Spleen (tissue), 11 donors: Measurements from ENCODE around the gene HIPK2. TPM values are rescaled to one million over a fixed set of nuclear protein-coding genes. Genes with fewer than 3 reads are reported as not detected.
A peak's percentile ranks its signal among the peaks of the same experiment; 100 is the strongest.

Experiments
- DNase-seq: peaks from one replicate; pipeline ENCODE4 v3.0.0-alpha.2; 2020
- H3K27ac ChIP-seq, 8 donors: fragments of 200-600 bp; sonication (generic) in 7 of 8; 1 replicate in 4 of 8; 2 replicates in 4 of 8; pipeline versions ENCODE4 v1.5.0 to v1.8.0; 2016 to 2021; ENCODE audit warnings: inconsistent platforms in 4 of 8, mild to moderate bottlenecking in 4 of 8, moderate library complexity in 1 of 8
- H3K27me3 ChIP-seq, 7 donors: fragments of 200-600 bp; sonication (generic) in 6 of 7; replicated peaks in 1 of 7; 1 replicate in 4 of 7; 2 replicates in 3 of 7; pipeline versions ENCODE4 v1.5.0 to v1.8.0; 2016 to 2021; ENCODE audit warnings: inconsistent platforms in 3 of 7, mild to moderate bottlenecking in 1 of 7
- H3K36me3 ChIP-seq, 6 donors: fragments of 200-600 bp; sonication (generic) in 5 of 6; 1 replicate in 4 of 6; 2 replicates in 2 of 6; pipeline versions ENCODE4 v1.5.0 to v1.8.0; 2016 to 2021; ENCODE audit warnings: inconsistent platforms in 2 of 6
- H3K4me1 ChIP-seq, 6 donors: fragments of 200-600 bp; sonication (generic) in 5 of 6; 1 replicate in 3 of 6; 2 replicates in 3 of 6; pipeline versions ENCODE4 v1.5.0 to v1.8.0; 2016 to 2021; ENCODE audit warnings: inconsistent platforms in 3 of 6
- H3K4me3 ChIP-seq, 8 donors: fragments of 200-600 bp; sonication (generic) in 7 of 8; 1 replicate in 4 of 8; 2 replicates in 4 of 8; pipeline versions ENCODE4 v1.5.0 to v1.8.0; 2016 to 2021; ENCODE audit warnings: inconsistent platforms in 4 of 8, mild to moderate bottlenecking in 4 of 8, moderate library complexity in 2 of 8
- H3K9me3 ChIP-seq, 8 donors: fragments of 200-600 bp; sonication (generic) in 7 of 8; 1 replicate in 4 of 8; 2 replicates in 4 of 8; pipeline versions ENCODE4 v1.5.0 to v1.8.0; 2016 to 2021; ENCODE audit warnings: inconsistent platforms in 4 of 8
- CTCF ChIP-seq, 11 experiments: fragments of 200-600 bp in 7 of 11; fragments of 450-650 bp in 4 of 11; sonication (generic) in 4 of 11; IDR thresholded peaks in 8 of 11; conservative IDR thresholded peaks in 3 of 11; 1 replicate in 7 of 11; 2 replicates in 4 of 11; pipeline versions ENCODE4 v1.4.0 to v1.8.0; 2016 to 2021; ENCODE audit warnings: antibody characterized with exemption in 11 of 11, inconsistent platforms in 4 of 11, mild to moderate bottlenecking in 1 of 11
- POLR2A ChIP-seq, 3 donors: fragments of 450-650 bp; IDR thresholded peaks; one replicate each; pipeline ENCODE4 v1.5.1; 2017; ENCODE audit warnings: antibody characterized with exemption in 3 of 3, mild to moderate bottlenecking in 1 of 3
- POLR2AphosphoS5 ChIP-seq, 3 donors: sonication (generic); formaldehyde crosslinking; IDR thresholded peaks; one replicate each; pipeline ENCODE4 v1.5.1; 2017; ENCODE audit warnings: antibody characterized with exemption in 3 of 3
- WGBS, 5 donors: extraction: QIAGEN DNeasy Blood & Tissue Kit in 3 of 5; methylation state at CpG; one replicate each; pipeline versions ENCODE4 v1.1.5 to v1.1.7; 2013 to 2018; 5-methylcytosine and 5-hydroxymethylcytosine counted together
- intact Hi-C: fragments of 100-400 bp; cut with DNase I; formaldehyde crosslinking; loops from one replicate; pipeline ENCODE4 v1.15.0; 2023; ENCODE audit warnings: low total_unique reads
- polyA plus RNA-seq, 3 donors: library from polyadenylated mRNA; stranded (reverse); fragments of 200-250 nt; gene quantifications; one replicate each; pipeline ENCODE4 v1.2.1, GENCODE V29; 2013
- total RNA-seq, 7 donors: library from RNA; depleted of rRNA in 3 of 7; stranded (reverse); fragments of >200 nt in 3 of 7; fragmentation: NEBNext Ultra II Directional in 4 of 7; extraction: Animal tissue kit (Norgen Biotek cat#: 25700) in 4 of 7; gene quantifications; one replicate each; pipeline versions ENCODE4 v1.1.0 to v1.2.1, GENCODE V29; 2016 to 2021
- donor health status: healthy with polysubstance abuse.
- donor health status: DM: no; HTN: no; CAD: no; lungs with moderate emphysema.
- donor health status: DM: no; HTN: no; CAD: no.
- donor health status: Bipolar disorder and iron deficiency.
- donor health status: healthy.
- donor health status: DM: no; HTN: no; CAD: no.
- donor health status: DM: yes; HTN: yes; CAD: no.

The HIPK2 gene
- total and polyA plus RNA-seq, 10 donors = 1.7 to 97.5 (median 51.8) TPM

GRCh38 chr7:139748941-139749340 lies 28.9 kb downstream of the HIPK2 start:
- Histone ChIP-seq H3K27me3 (no peaks in the 10 kb centered on the region), H3K4me1 (peaks cover 0 to 90% (median 42%) of the 10 kb centered on the region in 6 donors), H3K27ac (peak overlapping the region in 1 of 8 donors; percentile 16), H3K4me3 (no peak overlapping the region), H3K36me3 (peaks cover 0 to 33% (median 0%) of the 10 kb centered on the region in 6 donors), H3K9me3 (no peaks in the 10 kb centered on the region)
- TF ChIP-seq POLR2A (IDR thresholded peaks at IDR 0.05) = no peak
- TF ChIP-seq CTCF (IDR thresholded peaks at IDR 0.05 in 8 of 11, conservative IDR thresholded peaks at IDR 0.05 in 3 of 11) = no peak
- no peak for TF ChIP-seq POLR2AphosphoS5 (IDR thresholded peaks at IDR 0.05)
- WGBS, 5 donors = 72 to 92% (median 77%) methylated on average over 5 of the region's 5 CpGs
- DNase-seq = no peak
- intact Hi-C loops = no loop called here

- no peak for TF ChIP-seq POLR2AphosphoS5 (IDR thresholded peaks at IDR 0.05)
- no peak for TF ChIP-seq CTCF (IDR thresholded peaks at IDR 0.05 in 8 of 11, conservative IDR thresholded peaks at IDR 0.05 in 3 of 11)
- TF ChIP-seq POLR2A (IDR thresholded peaks at IDR 0.05) = no peak
- intact Hi-C loops = no loop called here
- H3K27ac ChIP-seq = peak overlapping the region in 1 of 8 donors; percentile 16
- no peak for DNase-seq
- 70 to 88% (median 83%) methylated on average over 9 of the region's 9 CpGs for WGBS, 5 donors
- H3K9me3 ChIP-seq = no peaks in the 10 kb centered on the region
- H3K36me3 ChIP-seq = peaks cover 0 to 30% (median 0%) of the 10 kb centered on the region in 6 donors
- no peaks in the 10 kb centered on the region for H3K27me3 ChIP-seq
- H3K4me1 ChIP-seq = peaks cover 0 to 90% (median 42%) of the 10 kb centered on the region in 6 donors
- H3K4me3 ChIP-seq = no peak overlapping the region
Measured at GRCh38 chr7:139748373-139748765, 29.4 kb downstream of the HIPK2 start.

GRCh38 chr7:139747662-139748372 lies 30.0 kb downstream of the HIPK2 start:
- H3K36me3 ChIP-seq = peaks cover 0 to 26% (median 0%) of the 10 kb centered on the region in 6 donors
- H3K27me3 ChIP-seq = no peaks in the 10 kb centered on the region
- no peak overlapping the region for H3K27ac ChIP-seq
- peaks cover 0 to 90% (median 44%) of the 10 kb centered on the region in 6 donors for H3K4me1 ChIP-seq
- H3K9me3 ChIP-seq = no peaks in the 10 kb centered on the region
- H3K4me3 ChIP-seq = no peak overlapping the region
- WGBS, 5 donors = 83 to 90% (median 87%) methylated on average over 13 of the region's 13 CpGs
- TF ChIP-seq POLR2AphosphoS5 (IDR thresholded peaks at IDR 0.05) (no peak), CTCF (IDR thresholded peaks at IDR 0.05 in 8 of 11, conservative IDR thresholded peaks at IDR 0.05 in 3 of 11) (no peak), POLR2A (IDR thresholded peaks at IDR 0.05) (no peak)
- intact Hi-C loops = no loop called here
- DNase-seq = no peak

GRCh38 chr7:139746652-139747051 lies 31.1 kb downstream of the HIPK2 start:
- no peak for DNase-seq
- intact Hi-C loops = no loop called here
- no peak overlapping the region for H3K4me3 ChIP-seq
- no peaks in the 10 kb centered on the region for H3K9me3 ChIP-seq
- WGBS, 5 donors = 92 to 100% (median 94%) methylated on average over 8 of the region's 8 CpGs
- TF ChIP-seq CTCF (IDR thresholded peaks at IDR 0.05 in 8 of 11, conservative IDR thresholded peaks at IDR 0.05 in 3 of 11) (no peak), POLR2AphosphoS5 (IDR thresholded peaks at IDR 0.05) (no peak), POLR2A (IDR thresholded peaks at IDR 0.05) (no peak)
- H3K4me1 ChIP-seq = peaks cover 0 to 85% (median 39%) of the 10 kb centered on the region in 6 donors
- no peak overlapping the region for H3K27ac ChIP-seq
- H3K27me3 ChIP-seq = no peaks in the 10 kb centered on the region
- H3K36me3 ChIP-seq = peaks cover 0 to 24% (median 0%) of the 10 kb centered on the region in 6 donors
